GM13976 (cell line): Measurements from ENCODE around the gene SIGLEC6.

Experiments used
- DNase-seq: peaks from one replicate; pipeline ENCODE4 v3.0.0; 2012; ENCODE audit warnings: low spot score
- in situ Hi-C: fragments of 300-500 bp; cut with MboI; formaldehyde crosslinking; loops from one replicate; pipeline ENCODE4 v1.12.0; 2022; ENCODE audit warnings: low sequenced_read_pairs, mixed read lengths, inconsistent platforms; ENCODE audit not compliant: unreplicated experiment
- TF ChIP-seq, protein P1 (sequence below): IDR thresholded peaks from 2 replicates; pipeline ENCODE4 v1.5.1; 2012; ENCODE audit warnings: borderline replicate concordance, mild to moderate bottlenecking; ENCODE audit not compliant: insufficient read depth; ENCODE audit errors: extremely low read depth, missing control alignments, control extremely low read depth

The SIGLEC6 gene

DNA sequence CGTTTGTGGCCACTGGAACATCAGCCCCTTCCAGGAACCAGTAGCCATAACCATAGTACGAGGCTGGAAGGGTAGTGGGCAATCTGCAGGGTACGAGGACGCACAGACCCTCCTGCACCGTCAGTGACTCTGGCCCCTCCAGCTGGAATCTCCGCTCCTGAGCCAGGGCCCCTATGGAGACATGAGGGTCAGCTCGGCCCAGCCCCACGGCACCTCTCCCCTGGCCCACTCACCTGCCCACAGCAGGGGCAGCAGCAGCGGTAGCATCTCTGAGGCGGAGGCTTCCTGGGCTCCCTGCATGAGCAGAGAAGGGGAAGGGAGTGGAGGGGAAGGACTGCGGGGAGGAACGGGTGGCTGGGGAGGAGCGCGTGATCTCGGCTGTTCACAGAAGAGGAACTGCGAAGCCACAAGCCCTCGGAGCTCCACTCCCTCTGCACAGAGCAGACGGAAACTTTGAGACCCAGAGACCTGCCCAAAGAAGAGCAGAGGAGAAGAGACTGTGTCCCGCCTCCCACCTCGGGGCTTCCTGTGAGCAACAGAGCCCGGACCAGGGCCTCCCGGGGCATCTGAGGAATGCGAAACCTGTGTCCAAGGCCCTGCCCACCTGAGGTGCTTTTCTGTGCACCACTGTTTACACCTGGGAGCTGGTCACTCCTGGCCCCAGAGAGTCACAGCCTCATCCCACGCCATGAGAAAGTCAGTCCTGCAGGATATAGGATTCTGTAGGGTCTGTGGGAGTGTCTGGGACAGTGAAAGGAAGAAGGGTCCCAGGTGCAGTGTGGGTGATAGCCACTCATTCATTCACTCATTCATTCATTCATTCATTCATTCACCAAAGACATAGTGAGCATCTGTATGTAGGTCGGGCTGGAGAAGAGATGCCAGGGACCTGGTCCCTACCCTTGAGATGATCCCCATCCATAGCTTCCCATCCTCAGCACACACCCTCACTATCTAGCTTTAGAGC is at the start of gene SIGLEC6:
TSS of gene SIGLEC6 (minus strand) at position 322 of the 967 bp plus-strand sequence. CDS start at position 300, 22 bp downstream.
- TF ChIP-seq, protein P1, sequence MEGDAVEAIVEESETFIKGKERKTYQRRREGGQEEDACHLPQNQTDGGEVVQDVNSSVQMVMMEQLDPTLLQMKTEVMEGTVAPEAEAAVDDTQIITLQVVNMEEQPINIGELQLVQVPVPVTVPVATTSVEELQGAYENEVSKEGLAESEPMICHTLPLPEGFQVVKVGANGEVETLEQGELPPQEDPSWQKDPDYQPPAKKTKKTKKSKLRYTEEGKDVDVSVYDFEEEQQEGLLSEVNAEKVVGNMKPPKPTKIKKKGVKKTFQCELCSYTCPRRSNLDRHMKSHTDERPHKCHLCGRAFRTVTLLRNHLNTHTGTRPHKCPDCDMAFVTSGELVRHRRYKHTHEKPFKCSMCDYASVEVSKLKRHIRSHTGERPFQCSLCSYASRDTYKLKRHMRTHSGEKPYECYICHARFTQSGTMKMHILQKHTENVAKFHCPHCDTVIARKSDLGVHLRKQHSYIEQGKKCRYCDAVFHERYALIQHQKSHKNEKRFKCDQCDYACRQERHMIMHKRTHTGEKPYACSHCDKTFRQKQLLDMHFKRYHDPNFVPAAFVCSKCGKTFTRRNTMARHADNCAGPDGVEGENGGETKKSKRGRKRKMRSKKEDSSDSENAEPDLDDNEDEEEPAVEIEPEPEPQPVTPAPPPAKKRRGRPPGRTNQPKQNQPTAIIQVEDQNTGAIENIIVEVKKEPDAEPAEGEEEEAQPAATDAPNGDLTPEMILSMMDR = no peak
- in situ Hi-C loops = no loop called here
- peak; percentile 79 for DNase-seq

DNA sequence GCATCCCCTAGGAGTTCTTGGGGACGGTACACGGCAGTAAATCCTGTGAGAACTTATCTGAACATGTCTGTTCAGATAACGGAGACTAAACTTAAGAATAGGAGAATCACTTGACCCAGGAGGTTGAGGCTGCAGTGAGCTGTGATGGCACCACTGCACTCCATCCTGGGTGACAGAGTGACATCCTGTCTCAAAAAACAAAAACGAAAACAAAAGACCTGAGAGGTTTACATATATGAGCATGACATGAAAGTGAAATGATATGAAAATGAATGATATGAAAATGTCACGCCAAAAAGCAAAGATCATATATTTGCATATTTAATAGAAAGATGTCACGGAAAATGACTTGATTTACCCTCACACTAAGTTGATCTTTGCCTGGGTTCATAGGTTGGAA is 45.4 kb upstream of the SIGLEC6 start:
- TF ChIP-seq, protein P1 = no peak
- in situ Hi-C loops = no loop called here
- no peak for DNase-seq

DNA sequence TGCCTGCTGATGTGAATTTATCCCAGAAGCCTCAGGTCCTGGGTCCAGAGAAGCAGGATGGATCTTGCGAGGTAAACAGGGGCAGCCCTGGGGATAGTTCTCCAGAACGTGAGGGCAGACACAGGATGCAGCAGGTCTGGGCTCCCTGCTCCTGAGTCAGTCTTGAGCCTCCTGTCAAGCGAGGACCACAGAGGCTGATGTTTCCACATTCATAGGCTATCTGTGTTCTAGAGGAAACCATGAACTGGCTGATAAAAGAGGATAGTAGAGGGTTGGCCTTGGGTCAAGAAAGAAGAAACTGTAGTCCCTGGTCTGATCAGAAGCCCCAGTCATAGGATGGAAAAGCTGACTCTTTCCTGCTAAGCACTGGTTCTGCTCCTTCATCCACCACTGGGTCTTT is 41.9 kb upstream of the SIGLEC6 start:
- TF ChIP-seq, protein P1 = no peak
- in situ Hi-C loops = no loop called here
- no peak for DNase-seq

DNA sequence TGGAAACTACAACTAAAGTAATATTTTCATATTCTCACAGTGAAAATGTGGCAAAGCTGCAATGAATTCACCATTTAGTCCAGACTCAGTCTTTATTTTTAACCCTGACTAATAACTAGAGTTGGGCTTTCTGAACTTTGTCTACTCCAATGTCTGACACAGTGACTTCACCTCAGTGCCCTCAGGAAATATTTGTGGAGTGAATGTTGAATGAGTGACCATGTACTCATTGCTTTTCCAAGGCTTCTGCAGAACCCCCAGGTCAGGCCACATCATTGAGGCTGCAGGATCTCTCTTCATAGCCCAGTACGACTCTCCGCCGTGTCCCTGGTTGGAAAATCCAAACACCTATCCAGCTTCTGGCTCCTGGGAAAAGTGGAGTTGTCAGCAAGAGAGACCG is 41.4 kb upstream of the SIGLEC6 start:
- TF ChIP-seq, protein P1 = no peak
- in situ Hi-C loops = no loop called here
- DNase-seq = no peak

DNA sequence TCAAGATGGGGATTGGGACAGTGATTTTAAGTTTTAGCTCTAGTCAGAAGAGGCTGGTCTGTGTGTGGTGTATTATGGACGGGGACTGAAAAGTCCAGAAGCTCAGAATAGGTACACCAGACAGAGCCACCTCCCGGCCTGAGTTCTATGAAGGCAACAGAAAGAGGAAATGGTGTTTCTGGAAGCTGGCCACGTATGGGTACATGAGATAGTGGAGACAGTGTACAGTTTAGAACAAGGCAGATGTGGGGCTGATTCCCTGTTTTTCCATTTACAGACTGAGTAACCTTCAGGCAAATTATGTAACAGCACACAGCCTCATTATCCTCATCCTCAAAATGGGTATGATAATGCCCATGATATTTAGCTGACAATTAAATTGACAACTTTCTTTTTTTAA is 40.9 kb upstream of the SIGLEC6 start:
- TF ChIP-seq, protein P1 = no peak
- in situ Hi-C loops = no loop called here
- DNase-seq = peak; percentile 43

DNA sequence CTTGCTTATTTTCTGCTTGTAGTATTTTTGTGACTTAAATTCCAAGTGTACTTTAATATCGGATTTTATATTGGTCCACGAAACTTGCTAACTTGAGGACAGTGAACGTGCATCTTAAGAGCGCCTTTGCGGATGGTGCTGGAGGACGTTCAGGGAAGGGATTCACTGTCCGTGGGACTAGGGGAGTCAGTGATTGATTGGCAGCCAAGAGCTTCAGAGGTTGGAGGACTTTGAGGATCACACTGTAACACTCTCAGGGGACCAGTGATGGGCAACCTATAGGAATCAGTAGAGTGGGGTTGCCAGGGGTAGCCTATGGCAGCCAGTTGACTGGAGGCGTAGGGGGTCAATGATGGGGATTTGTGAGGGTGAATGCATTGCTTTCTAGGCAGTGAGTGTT is 40.1 kb upstream of the SIGLEC6 start:
- DNase-seq = no peak
- TF ChIP-seq, protein P1 = no peak
- in situ Hi-C loops = no loop called here
